CD14-positive monocyte (primary cell): ENCODE data around the gene HDAC4. TPM values are rescaled to one million over a fixed set of nuclear protein-coding genes. Genes with fewer than 3 reads are reported as not detected.

Source experiments
- DNase-seq, 3 donors: peaks; one replicate each; pipeline ENCODE4 v3.0.0-alpha.2; 2011 to 2022
- H2AFZ ChIP-seq: 2 replicates; pipeline ENCODE4 v1.6.0; 2012; ENCODE audit warnings: mild to moderate bottlenecking, low read depth, low read length, inconsistent platforms; ENCODE audit not compliant: insufficient read depth, poor library complexity, severe bottlenecking
- H3K27ac ChIP-seq, 2 donors: 1 replicate in 1 of 2; 2 replicates in 1 of 2; pipeline ENCODE4 v1.5.1; 2012 to 2013; ENCODE audit warnings: low read length in 2 of 2, control low read depth in 1 of 2, inconsistent platforms in 1 of 2, low read depth in 1 of 2, mild to moderate bottlenecking in 1 of 2
- H3K27me3 ChIP-seq, 2 donors: one replicate each; pipeline versions ENCODE4 v1.6.0 to v1.6.1; 2011 to 2013; ENCODE audit warnings: low read length in 2 of 2; ENCODE audit not compliant: control insufficient read depth in 2 of 2, insufficient read depth in 2 of 2
- H3K36me3 ChIP-seq, 2 donors: replicated peaks in 1 of 2; 1 replicate in 1 of 2; 2 replicates in 1 of 2; pipeline versions ENCODE4 v1.5.1 to v1.6.1; 2012 to 2013; ENCODE audit warnings: low read length in 2 of 2, control low read depth in 1 of 2, inconsistent platforms in 1 of 2, mild to moderate bottlenecking in 1 of 2; ENCODE audit not compliant: insufficient read depth in 2 of 2, control insufficient read depth in 1 of 2
- H3K4me1 ChIP-seq, 2 donors: 1 replicate in 1 of 2; 2 replicates in 1 of 2; pipeline versions ENCODE4 v1.5.1 to v1.6.1; 2012 to 2013; ENCODE audit warnings: low read length in 2 of 2, control low read depth in 1 of 2, inconsistent platforms in 1 of 2, mild to moderate bottlenecking in 1 of 2, moderate library complexity in 1 of 2; ENCODE audit not compliant: insufficient read depth in 2 of 2, control insufficient read depth in 1 of 2
- H3K4me2 ChIP-seq: replicated peaks from 2 replicates; pipeline ENCODE3; 2012; ENCODE audit warnings: low read length, moderate library complexity, mild to moderate bottlenecking; ENCODE audit not compliant: poor library complexity, severe bottlenecking; ENCODE audit errors: extremely low read depth
- H3K4me3 ChIP-seq, 3 experiments: fragments of 200-600 bp in 1 of 3; sonication (generic) in 1 of 3; replicated peaks in 1 of 3; 1 replicate in 2 of 3; 2 replicates in 1 of 3; pipeline ENCODE4 v1.5.1; 2011 to 2013; ENCODE audit warnings: low read length in 3 of 3, mild to moderate bottlenecking in 3 of 3, control low read depth in 2 of 3, low read depth in 2 of 3, inconsistent platforms in 1 of 3, moderate library complexity in 1 of 3
- H3K79me2 ChIP-seq: 2 replicates; pipeline ENCODE4 v1.6.0; 2012; ENCODE audit warnings: mild to moderate bottlenecking, control low read depth, inconsistent platforms, low read length, moderate library complexity; ENCODE audit not compliant: insufficient read depth
- H3K9ac ChIP-seq: 2 replicates; pipeline ENCODE4 v1.6.0; 2017; ENCODE audit warnings: low read length, mild to moderate bottlenecking; ENCODE audit not compliant: insufficient read depth, poor library complexity, severe bottlenecking
- H3K9me3 ChIP-seq, 2 donors: replicated peaks in 1 of 2; 1 replicate in 1 of 2; 2 replicates in 1 of 2; pipeline versions ENCODE4 v1.5.1 to v1.6.1; 2012 to 2013; ENCODE audit warnings: low read length in 2 of 2, control low read depth in 1 of 2; ENCODE audit not compliant: control insufficient read depth in 1 of 2, insufficient read depth in 1 of 2
- H4K20me1 ChIP-seq: 2 replicates; pipeline ENCODE4 v1.6.0; 2012; ENCODE audit warnings: mild to moderate bottlenecking, low read length, control low read depth, moderate library complexity; ENCODE audit not compliant: insufficient read depth
- H3K27ac Mint-ChIP-seq, 7 donors: one replicate each; pipeline ENCODE4 v1.8.0; 2020; ENCODE audit warnings: mild to moderate bottlenecking in 7 of 7, mixed read lengths in 7 of 7, moderate library complexity in 6 of 7, inconsistent platforms in 2 of 7
- H3K27me3 Mint-ChIP-seq, 3 donors: one replicate each; pipeline ENCODE4 v1.8.0; 2021 to 2022; ENCODE audit warnings: low read depth in 3 of 3, mild to moderate bottlenecking in 3 of 3, mixed read lengths in 3 of 3, moderate library complexity in 3 of 3, inconsistent platforms in 1 of 3
- H3K36me3 Mint-ChIP-seq, 2 donors: one replicate each; pipeline ENCODE4 v1.8.0; 2020; ENCODE audit warnings: mixed read lengths in 2 of 2, inconsistent platforms in 1 of 2, mild to moderate bottlenecking in 1 of 2
- H3K4me1 Mint-ChIP-seq: one replicate; pipeline ENCODE4 v1.8.0; 2020; ENCODE audit warnings: mild to moderate bottlenecking, mixed read lengths
- H3K4me3 Mint-ChIP-seq, 2 donors: one replicate each; pipeline ENCODE4 v1.8.0; 2020; ENCODE audit warnings: mild to moderate bottlenecking in 2 of 2, mixed read lengths in 2 of 2, moderate library complexity in 1 of 2
- H3K9me3 Mint-ChIP-seq, 7 donors: one replicate each; pipeline ENCODE4 v1.8.0; 2020 to 2022; ENCODE audit warnings: mixed read lengths in 7 of 7, mild to moderate bottlenecking in 6 of 7, moderate library complexity in 6 of 7, inconsistent platforms in 2 of 7
- CTCF ChIP-seq: fragments of 200-600 bp; IDR thresholded peaks from one replicate; pipeline ENCODE4 v1.8.0; 2022; ENCODE audit warnings: antibody characterized with exemption, mild to moderate bottlenecking
- WGBS: methylation state at CpG from one replicate; pipeline ENCODE4 v1.1.5; 2013; ENCODE audit warnings: missing lambda C conversion rate; ENCODE audit not compliant: insufficient coverage; 5-methylcytosine and 5-hydroxymethylcytosine counted together
- intact Hi-C, 2 donors: fragments of 100-400 bp; cut with micrococcal nuclease; formaldehyde crosslinking; loops; one replicate each; pipeline versions ENCODE4 v1.15.0 to v1.15.1; 2023
- polyA plus RNA-seq, 3 donors: library from polyadenylated mRNA; depleted of rRNA in 1 of 3; unstranded in 2 of 3; stranded (reverse) in 1 of 3; fragments of 300-500 nt in 2 of 3; fragments of >200 nt in 1 of 3; fragmentation: Illumina TruSeq in 2 of 3; gene quantifications; 1 replicate in 2 of 3; 2 replicates in 1 of 3; pipeline ENCODE4 v1.2.3, GENCODE V29; 2012 to 2021

HDAC4 gene
- polyA plus RNA-seq, 3 donors: 3.3 to 23.0 (median 4.5) TPM

DNA sequence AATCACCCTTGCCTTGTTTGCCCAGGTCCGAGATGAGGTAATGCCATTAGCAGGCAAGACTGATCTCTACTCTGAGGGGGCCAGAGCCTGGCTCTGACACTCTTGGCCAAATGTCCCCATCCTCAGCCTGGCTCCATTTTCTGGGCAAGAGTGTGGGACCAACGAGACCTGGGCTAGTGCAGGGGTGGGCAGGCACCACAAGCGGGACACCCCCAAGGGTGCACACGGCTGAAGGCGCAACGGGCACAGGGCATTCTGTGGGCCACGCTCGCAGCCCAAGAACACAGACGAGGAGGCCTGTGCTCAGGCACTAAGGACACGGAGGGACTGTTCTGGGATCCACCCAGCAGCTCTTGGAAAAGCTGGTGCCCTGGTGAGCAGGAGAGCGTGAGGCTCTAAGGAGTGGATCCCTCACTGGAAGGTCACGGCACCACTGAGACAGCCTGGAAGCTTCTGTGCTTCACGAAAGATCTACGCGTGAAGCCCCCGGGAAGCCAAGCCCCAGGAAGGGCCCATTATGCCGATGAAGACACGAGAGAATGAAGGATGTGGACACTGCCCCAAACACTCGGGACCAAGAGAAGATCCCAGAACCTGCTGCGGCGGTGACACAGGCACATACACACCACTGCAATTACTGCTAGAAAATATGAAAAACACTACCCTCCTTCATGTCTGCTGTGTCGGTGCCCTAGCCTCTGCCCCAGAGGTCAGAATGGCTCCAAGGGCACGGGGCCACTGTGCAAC lies 138.2 kb downstream of the HDAC4 start:
- no peak overlapping the region for H3K4me3 Mint-ChIP-seq
- H3K36me3 Mint-ChIP-seq: peaks cover 17 to 42% of the 10 kb centered on the region in 2 donors

More for the DNA sequence above, 138.2 kb downstream of the HDAC4 start:
- peaks cover 96% of the 10 kb centered on the region for H3K79me2 ChIP-seq
- no peak for DNase-seq
- no peaks in the 10 kb centered on the region for H4K20me1 ChIP-seq
- 96% methylated on average over 22 of the region's 23 CpGs for WGBS
- TF ChIP-seq CTCF: no peak
- H3K27ac ChIP-seq: peak overlapping the region in 1 of 2 donors; percentile 95
- H3K4me1 ChIP-seq: peaks cover 96 to 98% of the 10 kb centered on the region in 2 donors
- H3K4me3 ChIP-seq: no peak overlapping the region
- no peak overlapping the region for H2AFZ ChIP-seq
- H3K4me2 ChIP-seq: no peak overlapping the region
- intact Hi-C loops: no loop called here
- Mint-ChIP-seq H3K4me1 (peaks cover 94% of the 10 kb centered on the region), H3K9me3 (peaks cover 0 to 2% (median under 1%) of the 10 kb centered on the region in 7 donors), H3K27ac (peak overlapping the region in 5 of 7 donors; percentile 49 to 99 (median 80)), H3K27me3 (peaks cover 0 to 2% (median 0%) of the 10 kb centered on the region in 3 donors)
- no peak overlapping the region for H3K9ac ChIP-seq
- H3K9me3 ChIP-seq: no peaks in the 10 kb centered on the region
- H3K27me3 ChIP-seq: no peaks in the 10 kb centered on the region
- H3K36me3 ChIP-seq: no peaks in the 10 kb centered on the region
